NCI-H2196 (cell line): Measurements from ENCODE around the gene MLC1.
"Not testable (repeated sequence)": the region's sequence is repeated elsewhere in the genome, so short reads cannot be mapped to it uniquely, and the experiment has no call there.

Experiments used
- DNase-seq: peaks from one replicate; lab custom pipeline; 2025; ENCODE audit not compliant: unreplicated experiment; lab: John Stamatoyannopoulos, UW

MLC1 gene

DNA sequence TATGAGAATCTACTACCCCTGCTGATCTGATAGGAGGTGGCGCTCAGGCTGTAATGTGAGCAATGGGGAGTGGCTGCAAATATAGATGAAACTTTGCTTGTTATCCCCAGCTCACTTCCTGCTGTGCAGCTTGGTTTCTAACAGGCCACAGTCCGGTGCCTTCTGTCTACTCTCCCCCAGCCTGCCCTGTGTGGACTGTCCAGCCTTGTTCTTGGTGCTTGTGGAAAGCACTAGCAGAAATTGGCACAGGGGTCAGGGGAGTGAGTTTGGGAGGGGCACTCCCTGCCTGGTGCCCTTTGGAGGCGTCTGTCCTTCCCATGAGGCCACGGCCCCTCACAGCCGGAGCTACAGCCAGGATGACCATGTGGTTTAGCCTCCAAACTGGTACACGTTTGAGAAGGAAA, 18.9 kb upstream of the MLC1 start:
- no peak for DNase-seq

DNA sequence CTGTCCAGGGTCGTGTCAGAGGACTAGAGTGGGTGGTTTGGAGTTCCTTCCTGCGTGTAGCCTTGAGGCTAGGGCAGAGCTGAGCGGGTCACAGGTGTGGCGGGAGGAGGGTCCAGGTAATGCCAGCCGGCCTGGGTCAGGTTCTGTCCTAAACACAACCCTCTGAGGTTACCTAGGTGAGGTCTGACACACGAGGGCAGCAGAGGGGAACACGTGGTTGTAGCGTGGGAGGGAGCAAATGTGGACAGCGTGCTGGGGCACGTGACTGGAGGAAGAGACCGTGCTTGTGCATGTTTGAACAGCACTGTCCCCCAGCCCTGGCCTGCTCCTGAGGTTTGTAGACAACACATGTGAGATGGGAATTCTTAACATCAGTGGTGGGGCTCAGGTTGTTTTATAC, 17.7 kb upstream of the MLC1 start:
- DNase-seq: peak; percentile 44

DNA sequence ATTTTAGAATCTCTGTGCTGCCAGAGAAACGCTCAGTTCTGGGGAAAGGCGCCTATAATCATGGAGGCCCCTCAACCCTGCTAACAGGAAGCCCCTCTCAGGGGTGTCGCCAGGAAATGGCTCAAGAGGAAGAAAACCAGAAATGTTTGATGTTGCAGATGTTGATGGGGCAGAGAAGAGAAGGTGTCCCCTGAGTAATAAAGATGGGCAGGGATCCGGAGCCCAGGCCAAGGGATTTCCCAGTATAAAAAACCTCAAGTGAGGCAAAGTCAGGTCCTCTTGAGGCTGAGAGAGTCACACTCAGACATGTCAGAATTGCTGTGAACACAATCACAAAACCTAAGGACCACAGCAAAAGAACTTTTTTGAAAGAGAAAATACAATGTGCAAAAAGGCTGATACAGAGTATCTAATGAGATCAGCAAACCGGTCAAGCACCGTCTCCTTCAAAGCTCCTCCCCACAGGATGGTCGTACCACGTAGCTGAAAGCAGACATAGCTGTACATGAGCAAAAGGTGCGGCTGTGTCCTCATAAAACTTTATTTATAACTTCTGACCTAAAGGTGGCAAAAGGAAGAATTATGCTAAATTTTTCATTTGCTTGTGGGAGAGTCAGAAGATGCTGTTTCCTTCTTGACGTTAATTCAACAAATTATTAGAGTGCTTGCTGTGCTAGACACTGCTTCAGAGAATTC, 16.8 kb upstream of the MLC1 start:
- no peak for DNase-seq

DNA sequence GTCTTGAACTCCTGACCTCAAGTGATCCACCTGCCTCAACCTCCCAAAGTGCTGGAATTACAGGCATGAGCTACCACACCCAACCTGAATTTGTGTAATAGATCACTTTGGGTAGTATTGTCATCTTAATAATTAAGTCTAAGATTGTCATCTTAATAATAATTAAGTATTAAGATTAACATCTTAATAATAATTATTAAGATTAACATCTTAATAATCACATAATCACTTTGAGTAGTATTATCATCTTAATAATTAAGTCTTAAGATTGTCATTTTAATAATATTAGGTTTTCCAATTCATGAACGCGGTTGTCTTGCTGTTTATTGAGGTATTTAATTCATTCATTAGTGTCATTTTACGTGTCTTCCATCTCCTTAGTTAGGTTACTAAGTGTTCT, 12.8 kb upstream of the MLC1 start:
- DNase-seq: no peak

DNA sequence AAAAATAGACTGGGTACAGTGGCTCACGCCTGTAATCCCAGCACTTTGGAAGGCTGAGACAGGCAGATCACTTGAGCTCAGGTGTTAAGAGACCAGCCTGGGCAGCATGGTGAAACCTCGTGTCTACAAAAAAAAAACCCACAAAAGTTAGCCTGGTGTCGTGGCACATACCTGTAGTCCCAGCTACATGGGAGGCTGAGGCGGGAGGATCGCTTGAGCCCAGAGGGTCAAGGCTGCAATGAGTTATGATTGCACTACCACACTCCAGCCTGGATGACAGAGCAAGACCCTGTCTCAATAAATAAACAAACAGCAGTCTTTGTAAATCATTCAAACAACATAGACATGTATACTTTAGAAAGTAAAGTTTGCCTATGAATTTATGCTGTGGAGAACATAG, 7.1 kb upstream of the MLC1 start:
- DNase-seq: no peak

DNA sequence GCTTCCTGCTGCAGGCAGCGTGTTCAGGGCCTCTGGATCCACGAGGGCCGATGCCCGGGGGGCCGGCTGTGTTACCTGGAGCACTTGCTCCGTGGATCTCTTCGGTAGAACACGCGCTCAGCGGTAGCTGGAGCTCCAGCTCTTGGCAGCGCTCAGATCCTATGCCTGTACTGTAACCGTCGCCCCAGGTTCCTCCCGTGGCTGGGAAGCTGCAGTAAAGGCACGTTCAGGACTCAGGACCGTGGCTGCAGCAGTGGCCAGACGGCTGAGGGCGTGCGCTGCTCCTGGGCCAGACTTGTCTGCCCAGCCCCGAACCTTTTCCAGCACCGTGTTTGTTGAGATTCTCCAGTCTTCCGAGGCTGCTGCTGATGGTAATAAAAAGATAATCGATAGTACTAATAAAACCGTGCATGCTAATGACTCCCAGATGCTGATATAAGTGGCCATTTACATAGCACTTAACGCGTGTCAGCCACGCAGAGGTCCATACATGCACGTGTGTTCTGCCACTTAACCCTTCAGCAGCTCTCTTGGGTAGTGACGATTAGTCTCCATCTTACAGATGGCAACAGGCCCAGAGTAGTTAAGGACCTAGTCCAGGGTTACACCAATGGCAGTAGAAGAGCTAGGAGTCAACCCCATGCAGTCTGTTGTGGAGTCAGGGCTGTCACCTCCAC, 6.0 kb upstream of the MLC1 start:
- DNase-seq: no peak

DNA sequence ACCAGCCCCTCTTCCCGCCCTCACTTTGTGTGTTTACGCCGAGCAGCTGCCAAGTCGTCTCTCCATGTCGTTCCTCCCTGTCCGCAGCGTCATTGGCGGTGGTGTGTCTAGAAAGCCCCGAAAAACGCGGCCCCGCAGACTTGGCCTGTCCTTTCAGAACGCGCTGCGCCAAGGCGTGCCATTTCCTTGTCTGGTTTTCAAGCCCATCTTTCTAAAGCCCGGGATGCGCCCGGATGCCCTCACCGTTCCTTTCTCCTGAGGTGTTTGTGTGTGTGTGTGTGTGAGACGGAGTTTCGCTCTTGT, 5.1 kb upstream of the MLC1 start:
- DNase-seq: no peak

DNA sequence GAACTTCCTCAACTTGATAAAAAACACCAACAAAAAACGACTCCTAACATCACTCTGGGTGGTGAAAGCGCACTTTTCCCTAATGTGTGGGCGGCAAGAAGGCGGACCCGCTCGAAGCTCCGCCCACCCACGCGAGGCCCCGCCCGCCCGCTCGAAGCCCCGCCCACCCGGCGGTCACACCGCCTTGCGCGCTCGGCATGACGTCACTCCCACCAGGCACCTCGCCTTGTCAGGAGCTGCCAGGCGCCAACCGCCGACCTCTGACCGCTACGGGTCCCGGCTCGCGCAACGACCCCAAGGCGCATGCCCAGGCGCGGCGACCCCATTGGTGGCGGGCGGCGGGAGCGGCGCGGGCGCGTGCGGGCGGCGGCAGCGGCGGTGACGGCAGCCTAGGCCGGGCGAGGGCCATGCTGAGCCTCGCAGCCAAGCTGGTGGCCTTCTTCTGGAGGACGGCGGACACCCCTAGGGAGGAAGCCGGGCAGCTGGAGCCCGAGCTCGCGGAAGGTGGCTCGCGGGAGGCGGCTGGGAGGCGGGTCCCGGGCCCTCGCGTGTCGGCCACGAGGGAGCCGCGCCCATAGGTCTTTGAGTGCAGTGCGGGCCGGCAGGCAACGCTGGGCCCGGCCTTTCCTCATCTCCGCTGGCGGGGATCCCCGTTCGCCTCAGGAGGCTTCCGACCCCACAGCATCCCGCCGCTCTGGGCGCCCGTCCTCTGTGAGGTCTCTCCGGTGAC, 4.6 kb upstream of the MLC1 start, which contains the start of gene MOV10L1:
Gene MOV10L1 (plus strand): TSS at position 325 of the 730 bp plus-strand sequence. CDS start 83 bp downstream, at position 408.
- no peak for DNase-seq

DNA sequence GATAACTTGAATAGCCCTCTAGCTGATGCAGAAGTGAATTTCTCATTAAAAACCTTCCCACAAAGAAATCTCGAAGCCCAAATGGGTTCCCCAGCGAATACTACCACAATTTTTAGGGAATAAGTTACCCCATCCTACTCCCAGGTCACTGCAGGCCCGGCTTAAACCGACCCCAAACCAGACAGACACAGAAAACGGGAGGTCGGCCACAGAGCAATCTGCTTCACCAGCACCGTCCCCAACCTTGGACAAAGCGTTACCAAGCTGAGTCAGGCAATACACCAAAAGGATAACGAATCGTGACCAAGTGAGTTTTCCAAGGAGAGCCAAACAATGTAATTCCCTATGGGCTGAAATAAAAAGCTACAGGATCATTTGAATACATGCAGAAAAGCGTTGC, 4.0 kb upstream of the MLC1 start:
- DNase-seq: no peak

DNA sequence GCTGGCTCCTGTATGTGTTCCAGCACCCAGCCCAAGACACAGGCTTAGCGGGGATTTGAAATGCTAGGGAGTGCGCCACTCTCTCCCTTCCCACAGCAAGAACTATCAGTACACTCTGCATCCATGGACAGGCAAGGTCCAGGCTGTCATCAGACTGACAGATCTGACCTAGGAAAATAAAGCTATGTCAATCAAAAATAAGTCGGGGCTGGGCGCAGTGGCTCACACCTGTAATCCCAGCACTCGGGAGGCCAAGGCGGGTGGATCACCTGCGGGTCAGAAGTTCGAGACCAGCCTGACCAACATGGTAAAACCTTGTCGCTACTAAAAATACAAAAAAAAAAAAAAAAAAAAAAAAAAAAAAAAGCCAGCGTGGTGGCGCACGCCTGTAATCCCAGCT, 2.9 kb upstream of the MLC1 start:
- DNase-seq: no peak

DNA sequence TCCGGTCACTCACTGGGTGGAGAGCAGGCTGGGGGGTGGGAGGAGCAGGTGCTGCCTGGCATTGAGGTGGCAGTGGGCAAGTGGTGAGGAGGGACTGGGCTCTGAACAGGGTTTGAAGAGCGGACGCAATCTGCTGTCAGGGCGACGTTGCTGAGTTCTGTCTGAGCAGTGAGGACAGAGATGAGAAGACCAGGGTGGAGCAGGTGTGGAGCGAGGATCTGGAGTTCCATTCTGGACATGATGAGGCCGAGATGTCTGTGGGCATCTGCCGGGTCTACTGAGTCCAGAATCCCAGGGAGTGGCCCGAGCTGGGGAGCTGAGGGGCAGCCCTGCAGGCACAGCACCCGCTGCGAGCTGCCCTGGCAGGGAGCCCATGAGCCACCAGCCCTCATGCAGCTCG, 2.4 kb upstream of the MLC1 start:
- DNase-seq: no peak

DNA sequence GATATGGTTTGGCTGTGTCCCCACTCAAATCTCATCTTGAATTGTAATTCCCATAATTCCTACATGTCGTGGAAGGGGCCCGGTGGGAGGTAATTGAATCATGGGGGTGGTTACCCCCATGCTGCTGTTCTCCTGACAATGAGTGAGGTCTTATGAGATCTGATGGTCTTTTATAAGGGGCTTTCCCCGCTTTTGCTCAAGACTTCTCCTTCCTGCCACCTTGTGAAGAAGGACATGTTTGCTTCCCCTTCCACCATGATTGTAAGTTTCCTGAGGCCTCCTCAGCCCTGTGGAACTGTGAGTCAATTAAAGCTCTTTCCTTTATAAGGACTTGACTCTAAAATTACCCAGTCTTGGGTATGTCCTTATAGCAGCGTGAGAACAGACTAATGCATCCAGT, 1.7 kb upstream of the MLC1 start:
- DNase-seq: not testable (repeated sequence)

DNA sequence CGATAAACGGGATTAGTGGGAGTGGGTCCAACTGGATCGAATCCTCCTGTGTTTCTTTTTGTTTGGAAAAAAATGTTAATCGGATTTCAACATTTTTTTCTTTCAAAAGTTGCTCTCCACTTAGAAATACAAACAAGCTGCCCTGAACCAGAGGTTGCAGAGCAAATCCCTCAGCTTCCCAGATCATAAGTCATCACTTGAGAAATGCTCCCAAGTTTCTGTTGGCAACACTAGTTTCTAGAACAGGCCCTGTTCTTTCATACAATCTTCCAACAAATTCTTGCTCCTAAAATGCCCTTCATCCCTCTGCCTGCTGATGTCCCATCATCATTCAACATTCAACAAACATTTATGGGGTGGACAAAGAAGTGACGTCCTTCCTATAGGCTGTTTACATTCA, 1.3 kb upstream of the MLC1 start:
- no peak for DNase-seq

DNA sequence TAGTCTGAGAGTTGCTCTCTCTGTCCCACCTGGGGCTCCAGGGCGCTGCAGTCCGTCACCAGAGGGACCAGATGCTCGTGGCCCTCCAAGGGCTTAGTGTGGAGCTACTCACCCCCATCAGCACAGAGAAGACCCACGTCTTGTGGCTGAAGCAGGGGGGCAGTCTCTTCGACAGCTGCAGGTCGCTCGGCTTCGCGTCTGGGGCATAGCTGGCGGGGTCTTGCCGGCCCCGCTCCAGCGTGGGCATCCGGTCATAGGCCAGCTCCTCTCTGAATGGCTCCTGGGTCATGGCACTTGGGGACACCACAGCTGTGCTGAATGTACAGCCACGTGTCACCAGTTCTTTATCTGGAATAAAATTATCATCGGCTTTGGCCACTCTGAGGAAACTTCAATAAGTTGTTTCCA, 608 bp downstream of the MLC1 start:
- DNase-seq: no peak

DNA sequence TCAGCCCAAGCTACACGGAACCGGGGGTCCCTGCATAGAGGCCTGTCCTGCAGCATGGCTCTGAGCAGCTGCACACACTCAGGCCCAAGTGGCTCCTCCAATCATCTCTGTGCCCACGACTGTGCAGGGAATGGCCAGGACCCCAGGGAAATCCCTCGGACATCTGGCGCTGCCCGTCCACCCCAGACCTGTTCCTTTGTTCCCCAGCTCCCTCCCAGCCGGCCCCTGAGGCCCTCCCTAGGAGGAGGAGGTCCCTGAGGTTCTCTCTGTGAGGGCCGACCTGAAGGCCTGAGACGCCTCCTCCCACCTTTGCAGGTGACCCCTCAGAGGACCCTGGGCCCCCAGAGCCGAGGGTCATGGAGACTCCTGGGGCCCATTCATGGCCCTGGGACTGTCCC, 1.1 kb downstream of the MLC1 start:
- DNase-seq: no peak

DNA sequence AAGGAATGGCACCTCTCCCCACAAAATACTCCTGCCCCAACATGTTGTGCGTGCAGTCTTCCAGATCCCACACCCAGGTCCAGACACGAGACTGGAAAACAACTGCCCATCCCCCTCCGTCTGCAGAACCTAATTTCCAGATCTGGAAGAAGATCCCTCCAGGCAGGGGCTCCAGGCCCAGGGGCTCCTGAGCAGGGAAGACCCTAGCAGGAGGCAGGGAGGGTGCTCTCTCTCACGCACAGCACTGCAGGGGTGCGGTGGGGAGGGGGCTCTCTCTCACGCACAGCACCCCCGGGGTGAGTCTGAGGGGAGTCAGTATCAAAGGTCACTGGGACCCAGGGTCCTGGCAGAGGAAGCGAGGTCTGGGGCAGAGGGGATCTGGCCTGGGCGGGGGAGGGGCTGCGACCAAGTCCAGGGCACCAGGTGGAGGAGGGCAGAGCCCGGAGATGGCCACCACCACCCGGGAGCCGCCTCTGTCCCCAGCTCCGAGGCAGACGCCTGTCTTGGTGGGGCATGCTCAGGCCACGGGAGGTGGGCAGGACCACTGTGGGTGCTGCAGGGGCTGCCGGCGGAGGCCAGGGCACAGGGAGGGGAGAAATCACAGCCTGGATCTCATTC, 1.7 kb downstream of the MLC1 start:
- DNase-seq: no peak

DNA sequence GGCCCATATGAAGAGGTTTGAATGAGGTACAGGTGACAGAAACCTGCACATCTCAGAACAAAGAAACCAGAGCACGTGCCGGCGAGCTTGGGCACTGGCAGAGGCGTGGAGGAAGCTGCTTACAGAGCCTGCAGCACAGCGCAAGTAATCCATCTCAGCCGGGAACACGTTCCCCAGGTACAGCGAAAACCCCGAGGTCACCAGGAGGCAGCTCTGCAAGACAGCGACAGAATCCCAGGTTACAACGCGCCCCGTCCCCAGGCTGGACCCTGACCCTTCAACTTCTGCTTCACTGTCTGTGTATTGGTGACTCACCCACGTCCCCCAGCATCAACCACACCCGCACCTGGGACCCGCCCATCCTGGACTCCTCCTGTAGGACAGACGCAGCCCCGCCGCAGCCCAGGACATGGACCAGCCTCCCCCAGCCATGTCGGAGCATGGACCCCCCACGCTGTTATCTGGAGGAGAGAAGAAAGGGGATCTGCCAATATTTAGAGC, 2.2 kb downstream of the MLC1 start:
- no peak for DNase-seq

DNA sequence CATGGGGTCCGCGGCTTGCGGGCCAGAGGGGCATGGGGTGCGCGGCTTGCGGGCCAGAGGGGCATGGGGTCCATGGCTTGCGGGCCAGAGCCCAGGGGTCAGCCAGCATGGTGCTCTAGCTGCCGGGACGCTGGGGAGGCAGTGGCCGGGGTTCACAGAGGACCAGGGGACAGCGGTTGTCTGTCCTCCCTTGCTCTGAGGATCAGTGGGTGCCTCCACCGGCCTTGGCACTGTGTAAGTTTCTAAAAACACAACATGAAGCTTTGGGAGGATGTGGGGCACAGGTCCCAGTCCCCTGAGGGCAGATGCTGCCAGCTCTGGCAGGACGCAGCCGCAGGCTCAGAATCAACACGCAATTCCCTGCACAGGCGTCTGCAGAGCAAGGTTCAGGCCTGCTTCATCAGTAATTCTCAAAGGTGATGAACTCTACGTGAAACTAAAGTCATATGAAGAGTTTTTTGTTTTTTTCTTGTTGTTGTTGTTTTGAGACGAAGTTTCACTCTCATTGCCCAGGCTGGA, 3.0 kb downstream of the MLC1 start:
- DNase-seq: no peak

DNA sequence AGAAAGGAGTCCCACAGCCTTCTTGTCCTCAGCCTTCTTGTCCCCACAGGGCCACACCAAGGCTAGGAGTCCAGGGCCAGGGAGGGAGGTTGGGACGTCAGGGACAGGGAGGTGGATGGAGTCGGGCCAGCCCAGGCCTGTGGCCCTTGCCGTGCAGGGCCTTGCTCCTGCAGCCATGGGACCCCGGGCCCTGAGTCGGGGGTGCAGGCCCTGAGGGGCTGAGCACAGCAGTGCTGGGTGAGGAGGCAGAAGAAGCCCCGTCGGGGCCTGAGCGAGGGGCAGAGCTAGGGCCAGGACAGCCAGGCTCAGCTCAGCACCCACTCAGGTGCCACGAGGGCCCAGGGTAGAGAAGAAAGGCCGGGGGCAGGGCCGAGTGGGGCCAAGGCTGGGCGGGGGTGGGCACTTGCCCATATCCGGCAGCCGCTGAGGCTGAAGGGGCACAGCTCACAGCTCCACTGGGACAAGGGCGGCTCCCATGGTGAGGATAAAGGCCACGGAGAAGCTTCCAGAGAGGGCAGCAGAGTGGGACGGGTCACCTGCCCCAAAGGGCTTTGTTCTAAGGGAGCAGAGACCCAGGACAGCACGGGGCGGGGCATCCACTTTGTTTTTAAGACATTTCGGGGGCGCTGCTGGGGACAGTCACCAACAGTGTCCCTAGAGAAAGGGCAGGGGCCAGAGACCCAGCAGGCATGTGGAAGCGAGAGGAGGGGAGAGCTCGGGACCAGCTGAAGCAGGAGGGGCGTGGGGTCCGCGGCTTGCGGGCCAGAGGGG, 3.6 kb downstream of the MLC1 start:
- no peak for DNase-seq

DNA sequence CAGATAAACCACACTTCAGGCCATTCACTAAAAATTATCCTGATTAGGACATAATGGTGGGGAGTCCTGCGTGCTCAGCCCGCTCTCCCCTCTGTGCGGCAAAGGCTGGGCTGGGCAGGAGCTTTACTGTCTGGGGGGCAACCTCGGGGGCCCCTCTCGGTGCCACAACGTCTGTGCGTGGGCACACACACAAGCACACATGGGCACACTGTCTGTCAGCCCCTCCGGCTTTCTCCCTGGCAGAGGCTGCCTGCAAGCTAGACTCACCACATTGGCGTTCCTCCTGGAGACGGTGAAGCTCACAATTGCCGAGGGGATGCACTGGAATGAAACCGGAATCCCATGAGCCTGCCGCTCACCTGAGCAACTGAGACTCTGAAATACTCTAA, 5.2 kb downstream of the MLC1 start:
- no peak for DNase-seq

DNA sequence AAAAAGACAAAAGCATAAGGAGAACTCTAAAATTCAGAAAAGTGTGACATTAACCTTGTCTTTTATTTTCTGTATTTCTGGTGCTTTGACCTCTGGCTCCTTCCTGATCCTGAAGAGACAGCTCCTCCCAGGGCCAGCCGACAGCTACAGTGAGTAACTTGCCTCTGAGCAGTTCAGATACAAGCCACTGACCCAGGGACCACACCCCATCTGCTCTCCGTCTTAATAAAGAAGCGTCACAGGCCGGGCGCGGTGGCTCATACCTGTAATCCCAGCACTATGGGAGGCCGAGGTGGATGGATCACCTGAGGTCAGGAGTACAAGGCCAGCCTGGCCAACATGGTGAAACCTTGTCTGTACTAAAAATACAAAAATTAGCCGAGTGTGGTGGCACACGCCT, 6.5 kb downstream of the MLC1 start:
- DNase-seq: no peak
